ENCODE measurements around the gene RNF175. TPM values are rescaled to one million over a fixed set of nuclear protein-coding genes. Genes with fewer than 3 reads are reported as not detected.

The RNF175 gene
- 0.12 TPM for polyA plus RNA-seq (2013)

DNA sequence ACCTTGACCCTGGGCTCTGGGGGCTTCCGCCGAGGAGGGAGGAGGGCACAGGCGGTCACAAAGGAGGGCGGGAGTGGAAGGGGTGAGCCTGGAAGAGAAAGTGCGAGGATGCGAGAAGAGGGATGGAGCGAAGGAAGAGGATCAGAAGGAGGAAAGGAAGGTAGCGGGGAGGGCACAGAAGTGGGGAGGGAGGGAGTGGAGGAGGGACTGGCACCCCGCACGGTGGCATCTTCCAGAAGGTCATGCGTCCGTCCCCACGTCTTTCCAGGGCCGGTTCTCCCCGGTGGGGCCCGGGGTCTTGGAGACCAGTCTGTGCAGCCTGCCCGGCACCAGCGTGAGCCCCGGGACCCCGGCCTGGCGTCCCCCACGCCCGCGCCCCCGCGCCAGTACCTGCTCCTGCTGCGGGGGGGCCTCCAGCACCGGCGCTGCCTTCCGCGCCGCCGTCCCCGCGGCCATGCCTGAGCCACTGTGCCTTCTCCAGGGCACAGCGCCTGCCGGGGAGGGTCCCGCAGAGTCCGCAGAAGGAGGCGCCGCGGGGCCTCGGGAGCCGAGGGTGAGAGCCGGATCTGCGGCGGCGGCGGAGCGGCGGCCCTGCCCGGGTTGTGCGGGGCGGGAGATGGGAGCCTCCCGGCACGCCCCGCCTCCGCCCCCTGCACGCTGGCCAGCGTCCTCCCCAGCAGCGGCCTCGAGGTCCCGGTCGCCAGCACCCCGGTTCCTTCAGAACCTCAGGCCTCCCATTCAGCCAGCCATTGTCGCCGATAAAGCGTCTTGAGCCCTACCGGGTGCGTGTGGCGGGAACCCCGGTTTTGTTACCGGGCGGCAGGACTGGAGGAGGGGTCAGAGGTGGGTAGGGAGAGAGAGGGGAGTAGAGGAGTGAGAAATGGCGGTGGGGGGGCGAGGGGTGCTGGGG lies at the start of gene RNF175:
RNF175 (minus strand) TSS at position 618 of the 910 bp plus-strand sequence; CDS start at position 456, 162 bp downstream.
- no peaks in the 10 kb centered on the region for H3K36me3 ChIP-seq (ENCODE audit: control insufficient read depth in 4 of 4, insufficient read depth in 4 of 4, low read length in 3 of 4)
- POLR2A ChIA-PET = no interaction called here
- no peak within 1 kb of the TSS for H3K27ac ChIP-seq (ENCODE audit: insufficient read depth in 1 of 2, low read depth in 1 of 2, low read length in 2 of 2, poor library complexity in 1 of 2, severe bottlenecking in 2 of 2)
- H3K4me1 ChIP-seq (ENCODE audit: control extremely low read depth in 1 of 4, control insufficient read depth in 4 of 4, insufficient read depth in 4 of 4, low read length in 3 of 4) = peaks cover 0 to 8% (median 5%) of the 10 kb centered on the region in 4 experiments
- peaks cover 0 to 3% (median 0%) of the 10 kb centered on the region in 5 experiments for H3K9me3 ChIP-seq (ENCODE audit: control extremely low read depth in 1 of 5, control insufficient read depth in 4 of 5, insufficient read depth in 2 of 5, low read depth in 1 of 5, low read length in 4 of 5)
- peak in 2 of 3 donors; percentile 23 to 36 for DNase-seq
- CTCF ChIA-PET = no interaction called here
- peaks cover 7 to 57% (median 12%) of the 10 kb centered on the region in 5 experiments for H3K27me3 ChIP-seq (replicated peaks in 2 of 5; ENCODE audit: control insufficient read depth in 4 of 5, insufficient read depth in 5 of 5, low read length in 4 of 5)
- WGBS (ENCODE audit: insufficient coverage) = 12% methylated on average over 75 of the region's 76 CpGs
- H3K4me3 ChIP-seq (ENCODE audit: control insufficient read depth in 1 of 7, extremely low read depth in 1 of 7, insufficient read depth in 4 of 7, low read depth in 2 of 7, low read length in 6 of 7) = peak within 1 kb of the TSS; percentile 16 to 67 (median 54)

DNA sequence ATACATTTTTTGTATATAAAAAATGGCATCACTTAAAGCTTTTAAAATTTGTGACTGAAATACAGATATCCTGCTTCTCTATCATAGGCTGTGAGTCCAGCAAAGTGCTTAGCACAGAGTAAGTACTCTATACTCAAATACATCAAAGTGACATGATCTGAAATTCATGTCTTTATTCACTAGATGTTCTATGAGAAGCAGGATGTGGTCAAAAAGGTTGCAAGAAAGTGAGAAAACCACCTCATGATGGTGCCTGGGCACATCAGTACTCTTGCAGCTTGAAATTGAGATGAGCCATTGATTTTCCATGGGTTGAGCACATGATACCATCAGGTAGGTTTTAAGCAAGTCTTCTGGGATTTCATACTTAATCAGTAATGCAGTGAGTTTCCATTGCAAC lies 49.5 kb upstream of the RNF175 start:
- H3K9me3 ChIP-seq (ENCODE audit: control extremely low read depth in 1 of 5, control insufficient read depth in 4 of 5, insufficient read depth in 2 of 5, low read depth in 1 of 5, low read length in 4 of 5) = no peaks in the 10 kb centered on the region
- no peak overlapping the region for H3K27ac ChIP-seq (ENCODE audit: insufficient read depth in 1 of 2, low read depth in 1 of 2, low read length in 2 of 2, poor library complexity in 1 of 2, severe bottlenecking in 2 of 2)
- no peaks in the 10 kb centered on the region for H3K4me1 ChIP-seq (ENCODE audit: control extremely low read depth in 1 of 4, control insufficient read depth in 4 of 4, insufficient read depth in 4 of 4, low read length in 3 of 4)
- DNase-seq = no peak
- no peak overlapping the region for H3K4me3 ChIP-seq (ENCODE audit: control insufficient read depth in 1 of 7, extremely low read depth in 1 of 7, insufficient read depth in 4 of 7, low read depth in 2 of 7, low read length in 6 of 7)
- no peaks in the 10 kb centered on the region for H3K36me3 ChIP-seq (ENCODE audit: control insufficient read depth in 4 of 4, insufficient read depth in 4 of 4, low read length in 3 of 4)
- peaks cover 0 to 7% (median 0%) of the 10 kb centered on the region in 5 experiments for H3K27me3 ChIP-seq (replicated peaks in 2 of 5; ENCODE audit: control insufficient read depth in 4 of 5, insufficient read depth in 5 of 5, low read length in 4 of 5)
- ChIA-PET POLR2A (no interaction called here), CTCF (no interaction called here)

DNA sequence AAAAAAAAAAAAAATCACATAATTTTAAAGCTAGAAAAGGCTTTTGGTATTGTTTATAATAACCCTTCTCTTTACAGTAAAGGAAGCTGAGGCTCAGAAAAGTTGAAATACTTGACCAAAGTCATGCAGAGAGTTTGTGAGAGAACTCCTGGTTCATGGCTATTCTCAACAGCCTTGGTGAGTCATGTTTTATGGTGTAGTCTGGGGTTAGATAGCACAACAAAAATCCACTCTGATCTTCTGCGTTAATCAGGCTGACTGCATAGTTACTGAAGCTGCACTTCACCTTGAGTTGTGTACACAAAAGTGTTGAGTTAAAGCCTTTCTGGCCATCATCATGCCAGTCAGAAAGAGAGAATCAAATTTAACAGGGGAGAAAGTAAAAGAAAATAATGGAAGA lies 48.4 kb upstream of the RNF175 start:
- H3K27me3 ChIP-seq (replicated peaks in 2 of 5; ENCODE audit: control insufficient read depth in 4 of 5, insufficient read depth in 5 of 5, low read length in 4 of 5) = peaks cover 0 to 9% (median 0%) of the 10 kb centered on the region in 5 experiments
- CTCF ChIA-PET = no interaction called here
- no peaks in the 10 kb centered on the region for H3K36me3 ChIP-seq (ENCODE audit: control insufficient read depth in 4 of 4, insufficient read depth in 4 of 4, low read length in 3 of 4)
- no peak overlapping the region for H3K27ac ChIP-seq (ENCODE audit: insufficient read depth in 1 of 2, low read depth in 1 of 2, low read length in 2 of 2, poor library complexity in 1 of 2, severe bottlenecking in 2 of 2)
- DNase-seq = no peak
- H3K4me1 ChIP-seq (ENCODE audit: control extremely low read depth in 1 of 4, control insufficient read depth in 4 of 4, insufficient read depth in 4 of 4, low read length in 3 of 4) = no peaks in the 10 kb centered on the region
- H3K9me3 ChIP-seq (ENCODE audit: control extremely low read depth in 1 of 5, control insufficient read depth in 4 of 5, insufficient read depth in 2 of 5, low read depth in 1 of 5, low read length in 4 of 5) = no peaks in the 10 kb centered on the region
- no peak overlapping the region for H3K4me3 ChIP-seq (ENCODE audit: control insufficient read depth in 1 of 7, extremely low read depth in 1 of 7, insufficient read depth in 4 of 7, low read depth in 2 of 7, low read length in 6 of 7)
- POLR2A ChIA-PET = no interaction called here
- no CpG with 5 or more reads among the region's 1 CpG for WGBS (ENCODE audit: insufficient coverage)

DNA sequence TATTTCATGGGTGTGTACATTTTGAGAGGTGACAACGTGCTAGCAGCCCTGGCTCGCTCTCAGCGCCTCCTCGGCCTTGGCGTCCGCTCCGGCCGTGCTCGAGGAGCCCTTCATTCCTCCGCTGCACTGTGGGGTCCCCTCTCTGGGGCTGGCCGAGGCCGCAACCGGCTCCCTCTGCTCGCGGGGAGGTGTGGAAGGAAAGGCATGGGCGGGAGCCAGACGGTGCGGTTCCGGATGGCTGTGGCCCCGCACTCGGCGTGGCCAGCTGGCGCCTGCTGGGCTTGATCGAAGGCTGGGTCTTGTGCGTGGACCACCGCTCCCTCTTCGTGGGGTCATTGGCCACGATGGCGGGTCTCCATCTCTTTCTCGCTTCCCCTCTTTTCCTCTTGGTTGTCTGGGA lies 46.2 kb upstream of the RNF175 start:
- ChIA-PET POLR2A (no interaction called here), CTCF (no interaction called here)
- Histone ChIP-seq H3K27ac (ENCODE audit: insufficient read depth in 1 of 2, low read depth in 1 of 2, low read length in 2 of 2, poor library complexity in 1 of 2, severe bottlenecking in 2 of 2) (no peak overlapping the region), H3K4me1 (ENCODE audit: control extremely low read depth in 1 of 4, control insufficient read depth in 4 of 4, insufficient read depth in 4 of 4, low read length in 3 of 4) (no peaks in the 10 kb centered on the region), H3K27me3 (replicated peaks in 2 of 5; ENCODE audit: control insufficient read depth in 4 of 5, insufficient read depth in 5 of 5, low read length in 4 of 5) (peaks cover 0 to 13% (median 0%) of the 10 kb centered on the region in 5 experiments), H3K4me3 (ENCODE audit: control insufficient read depth in 1 of 7, extremely low read depth in 1 of 7, insufficient read depth in 4 of 7, low read depth in 2 of 7, low read length in 6 of 7) (no peak overlapping the region), H3K36me3 (ENCODE audit: control insufficient read depth in 4 of 4, insufficient read depth in 4 of 4, low read length in 3 of 4) (no peaks in the 10 kb centered on the region), H3K9me3 (ENCODE audit: control extremely low read depth in 1 of 5, control insufficient read depth in 4 of 5, insufficient read depth in 2 of 5, low read depth in 1 of 5, low read length in 4 of 5) (no peaks in the 10 kb centered on the region)
- WGBS (ENCODE audit: insufficient coverage) = 94% methylated on average over 29 of the region's 30 CpGs
- DNase-seq = no peak

DNA sequence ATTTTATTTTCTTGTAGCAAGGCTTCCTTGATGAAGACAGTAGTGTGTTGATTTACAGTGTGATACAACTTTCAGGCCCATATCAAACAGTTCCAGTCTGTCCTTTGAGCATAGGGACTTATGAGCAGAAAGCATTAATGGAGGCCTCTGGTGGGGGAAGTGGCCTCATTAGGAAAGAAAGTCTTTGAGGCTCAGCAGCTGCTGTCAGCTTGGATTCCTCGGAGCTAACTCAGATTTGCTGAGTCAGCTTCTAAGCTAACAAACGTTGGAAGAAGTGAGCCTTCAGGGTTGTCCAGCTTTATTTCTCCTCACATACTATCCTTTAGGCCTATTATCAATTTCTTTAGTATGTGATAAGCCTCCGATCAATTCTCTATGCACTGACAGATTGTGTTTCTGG lies 44.9 kb upstream of the RNF175 start:
- WGBS (ENCODE audit: insufficient coverage) = 17% methylated on average over 1 of the region's 3 CpGs
- no peaks in the 10 kb centered on the region for H3K9me3 ChIP-seq (ENCODE audit: control extremely low read depth in 1 of 5, control insufficient read depth in 4 of 5, insufficient read depth in 2 of 5, low read depth in 1 of 5, low read length in 4 of 5)
- peaks cover 0 to 20% (median 3%) of the 10 kb centered on the region in 5 experiments for H3K27me3 ChIP-seq (replicated peaks in 2 of 5; ENCODE audit: control insufficient read depth in 4 of 5, insufficient read depth in 5 of 5, low read length in 4 of 5)
- no peak overlapping the region for H3K4me3 ChIP-seq (ENCODE audit: control insufficient read depth in 1 of 7, extremely low read depth in 1 of 7, insufficient read depth in 4 of 7, low read depth in 2 of 7, low read length in 6 of 7)
- no peak overlapping the region for H3K27ac ChIP-seq (ENCODE audit: insufficient read depth in 1 of 2, low read depth in 1 of 2, low read length in 2 of 2, poor library complexity in 1 of 2, severe bottlenecking in 2 of 2)
- H3K4me1 ChIP-seq (ENCODE audit: control extremely low read depth in 1 of 4, control insufficient read depth in 4 of 4, insufficient read depth in 4 of 4, low read length in 3 of 4) = no peaks in the 10 kb centered on the region
- no peak for DNase-seq
- POLR2A ChIA-PET = no interaction called here
- no peaks in the 10 kb centered on the region for H3K36me3 ChIP-seq (ENCODE audit: control insufficient read depth in 4 of 4, insufficient read depth in 4 of 4, low read length in 3 of 4)
- CTCF ChIA-PET = no interaction called here

DNA sequence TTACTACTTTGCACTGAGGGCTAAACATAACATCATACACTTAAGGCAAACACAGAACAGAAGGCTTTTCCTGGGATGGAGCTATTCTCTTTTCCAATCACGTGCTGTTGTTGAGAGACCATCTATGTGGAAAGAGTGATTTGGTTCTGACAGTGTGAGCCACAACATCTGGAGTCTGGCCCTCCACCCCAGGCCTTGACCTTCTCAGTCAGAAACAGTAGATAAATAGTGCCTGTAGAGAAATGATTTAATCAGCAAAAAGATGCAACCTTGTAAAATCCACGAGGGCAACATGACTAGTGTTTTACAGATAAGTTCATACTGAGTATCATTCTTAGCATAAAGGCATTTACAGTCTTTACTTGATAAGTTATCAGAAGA lies 39.9 kb upstream of the RNF175 start:
- 100% methylated on average over 1 of the region's 2 CpGs for WGBS (ENCODE audit: insufficient coverage)
- Histone ChIP-seq H3K27me3 (replicated peaks in 2 of 5; ENCODE audit: control insufficient read depth in 4 of 5, insufficient read depth in 5 of 5, low read length in 4 of 5) (peaks cover 6 to 55% (median 20%) of the 10 kb centered on the region in 5 experiments), H3K27ac (ENCODE audit: insufficient read depth in 1 of 2, low read depth in 1 of 2, low read length in 2 of 2, poor library complexity in 1 of 2, severe bottlenecking in 2 of 2) (no peak overlapping the region), H3K4me3 (ENCODE audit: control insufficient read depth in 1 of 7, extremely low read depth in 1 of 7, insufficient read depth in 4 of 7, low read depth in 2 of 7, low read length in 6 of 7) (no peak overlapping the region), H3K9me3 (ENCODE audit: control extremely low read depth in 1 of 5, control insufficient read depth in 4 of 5, insufficient read depth in 2 of 5, low read depth in 1 of 5, low read length in 4 of 5) (no peaks in the 10 kb centered on the region), H3K36me3 (ENCODE audit: control insufficient read depth in 4 of 4, insufficient read depth in 4 of 4, low read length in 3 of 4) (no peaks in the 10 kb centered on the region), H3K4me1 (ENCODE audit: control extremely low read depth in 1 of 4, control insufficient read depth in 4 of 4, insufficient read depth in 4 of 4, low read length in 3 of 4) (no peaks in the 10 kb centered on the region)
- CTCF ChIA-PET = no interaction called here
- POLR2A ChIA-PET = no interaction called here
- DNase-seq = no peak

DNA sequence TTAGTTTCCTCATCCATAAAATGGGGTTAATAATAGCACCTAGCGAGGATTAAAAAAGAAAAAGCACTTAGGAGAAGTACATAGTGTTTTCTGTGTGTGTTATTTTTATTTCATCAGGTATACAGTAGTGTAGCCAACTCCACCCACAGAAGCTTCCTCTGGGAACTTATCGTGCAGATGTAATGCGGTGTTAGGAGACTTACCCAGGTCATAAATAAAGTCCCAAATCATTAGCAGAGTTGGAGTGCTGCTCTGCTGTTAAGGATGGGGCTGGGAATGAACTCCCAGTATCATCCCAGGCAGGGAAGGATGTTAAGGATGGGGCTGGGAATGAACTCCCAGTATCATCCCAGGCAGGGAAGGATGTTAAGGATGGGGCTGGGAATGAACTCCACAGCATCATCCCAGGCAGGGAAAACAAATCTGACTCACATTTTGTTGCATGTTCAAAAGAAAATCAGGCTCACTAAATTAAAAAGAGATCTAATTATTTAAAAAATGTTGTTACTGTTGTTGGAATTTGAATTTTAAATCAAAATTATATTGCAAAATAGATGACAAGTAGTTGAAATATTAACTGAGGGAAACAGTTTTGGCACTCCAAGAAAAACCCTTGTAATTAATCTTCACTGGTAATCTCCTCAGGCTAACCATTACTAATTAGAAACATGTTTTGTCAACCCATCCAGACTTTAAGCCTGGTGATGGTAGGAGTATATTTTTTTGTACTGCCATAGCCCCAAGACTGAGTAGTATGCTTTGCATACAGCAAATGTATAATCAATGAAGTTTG lies 39.3 kb upstream of the RNF175 start:
- Histone ChIP-seq H3K27me3 (replicated peaks in 2 of 5; ENCODE audit: control insufficient read depth in 4 of 5, insufficient read depth in 5 of 5, low read length in 4 of 5) (peaks cover 6 to 61% (median 21%) of the 10 kb centered on the region in 5 experiments), H3K4me3 (ENCODE audit: control insufficient read depth in 1 of 7, extremely low read depth in 1 of 7, insufficient read depth in 4 of 7, low read depth in 2 of 7, low read length in 6 of 7) (no peak overlapping the region), H3K27ac (ENCODE audit: insufficient read depth in 1 of 2, low read depth in 1 of 2, low read length in 2 of 2, poor library complexity in 1 of 2, severe bottlenecking in 2 of 2) (no peak overlapping the region), H3K36me3 (ENCODE audit: control insufficient read depth in 4 of 4, insufficient read depth in 4 of 4, low read length in 3 of 4) (no peaks in the 10 kb centered on the region), H3K9me3 (ENCODE audit: control extremely low read depth in 1 of 5, control insufficient read depth in 4 of 5, insufficient read depth in 2 of 5, low read depth in 1 of 5, low read length in 4 of 5) (no peaks in the 10 kb centered on the region), H3K4me1 (ENCODE audit: control extremely low read depth in 1 of 4, control insufficient read depth in 4 of 4, insufficient read depth in 4 of 4, low read length in 3 of 4) (no peaks in the 10 kb centered on the region)
- WGBS (ENCODE audit: insufficient coverage) = no CpG with 5 or more reads among the region's 3 CpGs
- ChIA-PET POLR2A (no interaction called here), CTCF (no interaction called here)
- DNase-seq = no peak
